Stimulated activated naive CD8-positive, alpha-beta T cell treated with anti-CD3 and anti-CD28 coated beads, Interleukin-15, amount 100 ng/mL, for 72 hours (primary cell): ENCODE measurements around the gene TCERG1L.
A peak's percentile ranks its signal among the peaks of the same experiment; 100 is the strongest.

Experiments
- ATAC-seq: fragments of 150-1000 bp; cut with Tn5 transposase; 2 replicates; pipeline ENCODE4 v1.10.0; 2021; ENCODE audit warnings: mild to moderate bottlenecking, moderate library complexity
- DNase-seq, 2 donors: peaks; one replicate each; pipeline ENCODE4 v3.0.0; 2021 to 2022
- H3K27ac Mint-ChIP-seq, 2 donors: one replicate each; pipeline ENCODE4 v1.8.0; 2022; ENCODE audit warnings: mild to moderate bottlenecking in 2 of 2, mixed read lengths in 2 of 2, moderate library complexity in 2 of 2
- H3K27me3 Mint-ChIP-seq: one replicate; pipeline ENCODE4 v1.8.0; 2022; ENCODE audit warnings: mixed read lengths
- H3K4me1 Mint-ChIP-seq: one replicate; pipeline ENCODE4 v1.8.0; 2022; ENCODE audit warnings: mild to moderate bottlenecking, mixed read lengths
- H3K4me3 Mint-ChIP-seq, 2 donors: one replicate each; pipeline ENCODE4 v1.8.0; 2022; ENCODE audit warnings: mild to moderate bottlenecking in 2 of 2, mixed read lengths in 2 of 2, moderate library complexity in 1 of 2
- H3K9me3 Mint-ChIP-seq, 2 donors: one replicate each; pipeline ENCODE4 v1.8.0; 2022; ENCODE audit warnings: mixed read lengths in 2 of 2

TCERG1L gene

DNA sequence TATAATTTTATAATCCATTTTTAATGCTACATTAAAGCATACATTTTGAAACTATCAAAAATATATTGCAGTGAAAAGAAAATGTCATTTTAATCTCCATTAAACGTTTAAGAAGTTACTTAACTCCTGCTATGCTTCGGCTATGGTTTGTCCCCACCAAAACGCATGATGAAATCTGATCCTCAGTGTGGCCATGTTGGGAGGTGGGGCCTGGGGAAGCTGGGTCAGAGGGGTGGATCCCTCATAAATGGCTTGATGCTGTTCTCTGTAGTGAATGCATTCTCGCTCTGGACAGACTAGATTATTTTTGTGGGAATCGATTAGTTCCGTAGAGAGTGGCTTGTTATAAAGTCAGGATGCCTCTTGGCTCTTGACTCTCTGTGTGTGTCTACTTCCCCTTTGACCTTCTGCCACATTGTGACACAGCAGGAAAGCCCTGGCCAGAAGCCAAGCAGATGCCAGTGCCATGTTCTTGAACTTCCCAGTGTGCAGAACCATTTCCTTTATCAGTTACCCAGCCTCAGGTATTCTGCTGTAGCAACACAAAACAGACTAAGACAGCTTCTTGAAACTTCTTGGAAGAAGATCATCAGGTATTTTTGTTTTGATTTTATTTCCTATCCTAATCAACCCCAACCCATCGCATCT lies 77.8 kb downstream of the TCERG1L start:
- ATAC-seq, result no peak
- no peak overlapping the region for H3K27ac Mint-ChIP-seq

GRCh38 chr10:131231965-131232541 lies 79.5 kb downstream of the TCERG1L start:
- no peak for ATAC-seq

More for the DNA sequence above, 77.8 kb downstream of the TCERG1L start:
- no peak for DNase-seq
- Mint-ChIP-seq H3K4me3 (no peak overlapping the region), H3K4me1 (no peaks in the 10 kb centered on the region), H3K9me3 (no peaks in the 10 kb centered on the region), H3K27me3 (no peaks in the 10 kb centered on the region)

DNA sequence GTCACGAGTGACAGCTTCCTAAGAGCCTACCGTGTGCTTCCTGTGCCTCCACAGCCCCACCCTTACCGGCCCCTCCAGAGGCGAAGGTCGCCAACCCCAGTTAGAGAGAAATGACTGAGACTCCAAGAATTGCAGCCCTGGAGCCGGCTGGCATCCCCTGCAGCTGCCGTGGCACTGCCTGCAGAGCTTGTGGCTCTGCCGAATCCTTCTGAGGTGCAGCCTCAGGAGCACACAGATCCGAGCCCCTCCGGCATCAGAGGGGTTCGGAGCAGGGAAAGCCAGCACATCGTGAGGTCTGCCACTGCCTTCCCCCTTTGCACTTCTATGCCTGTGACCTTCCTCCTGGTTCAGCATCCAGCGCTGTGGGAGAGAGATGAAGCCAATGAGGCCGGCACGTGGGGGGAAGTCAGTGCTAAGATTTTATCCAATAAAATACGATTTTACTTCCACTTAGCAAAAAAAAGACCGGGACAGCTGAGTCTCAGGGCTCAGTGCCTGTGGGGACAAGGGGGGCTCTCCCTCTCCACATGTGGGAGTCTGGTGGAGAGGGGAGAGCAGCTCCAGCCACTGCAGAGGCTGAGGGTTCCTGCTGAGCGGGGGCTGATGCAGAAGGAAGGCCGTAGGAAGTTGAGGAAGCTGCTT lies 80.1 kb downstream of the TCERG1L start:
- no peak for ATAC-seq
- no peaks in the 10 kb centered on the region for H3K27me3 Mint-ChIP-seq
- H3K9me3 Mint-ChIP-seq, result no peaks in the 10 kb centered on the region
- DNase-seq, result no peak
- no peaks in the 10 kb centered on the region for H3K4me1 Mint-ChIP-seq
- no peak overlapping the region for H3K4me3 Mint-ChIP-seq
- no peak overlapping the region for H3K27ac Mint-ChIP-seq

More at GRCh38 chr10:131231965-131232541, 79.5 kb downstream of the TCERG1L start:
- Mint-ChIP-seq H3K9me3 (no peaks in the 10 kb centered on the region), H3K27ac (no peak overlapping the region), H3K4me3 (no peak overlapping the region), H3K27me3 (no peaks in the 10 kb centered on the region), H3K4me1 (no peaks in the 10 kb centered on the region)
- no peak for DNase-seq

DNA sequence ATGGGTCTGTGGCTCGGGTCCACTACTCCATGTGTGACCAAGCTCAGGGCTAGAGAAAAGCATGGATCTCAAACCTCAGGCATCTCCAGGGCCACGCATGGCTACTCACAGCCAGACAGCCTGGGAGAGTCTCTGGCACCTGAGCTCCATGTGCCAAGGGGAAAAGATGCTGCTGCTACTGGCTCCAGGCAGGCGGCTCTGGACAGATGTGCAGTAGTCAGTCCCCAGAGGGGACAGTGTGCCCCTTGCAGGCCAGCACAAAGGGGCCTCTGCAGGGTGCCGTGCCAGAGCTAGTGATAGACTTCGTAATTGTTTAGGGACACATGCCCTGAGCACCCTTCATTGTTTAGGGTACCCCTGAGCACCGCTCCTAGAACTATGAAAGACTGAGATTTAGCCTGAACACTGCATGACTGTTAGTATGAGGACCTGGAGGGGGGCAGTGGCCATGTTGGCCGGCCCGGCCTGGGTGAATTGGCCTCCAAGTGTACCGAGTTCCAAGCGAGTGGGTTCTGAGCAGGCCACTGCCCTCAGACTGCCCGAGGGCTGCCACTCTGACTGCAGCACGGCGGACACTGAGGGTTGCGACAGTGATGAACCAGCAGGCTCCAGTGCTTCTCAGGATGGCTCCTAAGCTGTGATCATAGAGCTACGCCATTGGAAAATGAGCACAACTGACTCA lies 80.7 kb downstream of the TCERG1L start:
- H3K9me3 Mint-ChIP-seq, result no peaks in the 10 kb centered on the region
- H3K27ac Mint-ChIP-seq, result no peak overlapping the region
- DNase-seq (no peak), ATAC-seq (peak; percentile 35)
- H3K27me3 Mint-ChIP-seq, result no peaks in the 10 kb centered on the region
- H3K4me1 Mint-ChIP-seq, result no peaks in the 10 kb centered on the region
- no peak overlapping the region for H3K4me3 Mint-ChIP-seq

DNA sequence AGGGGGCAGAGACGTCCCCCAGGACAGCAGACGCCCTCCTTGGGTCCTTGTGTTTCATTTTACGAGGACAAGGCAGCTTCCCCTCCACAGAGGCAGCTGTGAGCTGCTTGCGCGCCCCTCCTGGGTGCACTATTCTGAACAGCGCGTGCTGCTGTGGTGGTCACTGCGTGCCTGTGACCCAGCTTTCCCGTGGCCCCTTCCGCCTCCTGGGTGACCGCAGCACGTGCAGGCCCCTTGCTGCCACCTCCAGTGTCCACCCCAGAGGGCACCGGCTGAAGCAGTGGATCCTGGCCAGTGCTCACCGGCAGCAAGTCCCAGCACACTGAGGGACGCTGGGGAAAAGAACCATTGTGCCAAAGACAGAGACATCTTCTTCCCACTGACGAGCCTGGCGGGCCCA lies 81.4 kb downstream of the TCERG1L start:
- no peak overlapping the region for H3K4me3 Mint-ChIP-seq
- ATAC-seq (no peak), DNase-seq (no peak)
- no peak overlapping the region for H3K27ac Mint-ChIP-seq
- no peaks in the 10 kb centered on the region for H3K27me3 Mint-ChIP-seq
- H3K4me1 Mint-ChIP-seq, result no peaks in the 10 kb centered on the region
- H3K9me3 Mint-ChIP-seq, result no peaks in the 10 kb centered on the region

- Mint-ChIP-seq H3K9me3 (no peaks in the 10 kb centered on the region), H3K27ac (no peak overlapping the region), H3K4me1 (no peaks in the 10 kb centered on the region), H3K4me3 (no peak overlapping the region), H3K27me3 (no peaks in the 10 kb centered on the region)
- DNase-seq, result no peak
- ATAC-seq, result no peak
Observed at GRCh38 chr10:131227163-131227740, 84.3 kb downstream of the TCERG1L start.

- Mint-ChIP-seq H3K27ac (no peak overlapping the region), H3K9me3 (no peaks in the 10 kb centered on the region), H3K4me3 (no peak overlapping the region), H3K4me1 (no peaks in the 10 kb centered on the region), H3K27me3 (no peaks in the 10 kb centered on the region)
- no peak for ATAC-seq
- no peak for DNase-seq
Observed at GRCh38 chr10:131226446-131227162, 84.9 kb downstream of the TCERG1L start.

DNA sequence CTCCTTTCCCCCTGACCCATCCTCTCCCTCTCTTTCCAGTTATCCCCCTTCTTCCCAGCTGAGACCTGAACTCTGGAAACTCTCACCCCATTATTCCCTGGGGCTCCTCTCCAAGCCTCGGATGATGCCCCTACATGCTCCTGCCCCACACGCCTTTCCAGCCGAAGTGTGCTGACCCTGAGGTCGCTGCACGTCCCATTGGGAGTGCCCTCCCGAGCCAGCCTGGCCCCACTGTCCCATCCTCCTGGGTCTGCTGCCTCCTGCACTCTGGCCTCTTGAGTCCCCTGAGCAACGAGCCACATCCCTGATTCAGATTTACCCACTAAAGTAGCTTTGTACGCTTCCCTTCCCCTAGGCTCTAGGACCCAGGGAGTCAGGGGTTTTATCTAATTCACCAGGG lies 87.4 kb downstream of the TCERG1L start:
- no peaks in the 10 kb centered on the region for H3K9me3 Mint-ChIP-seq
- H3K4me1 Mint-ChIP-seq, result no peaks in the 10 kb centered on the region
- peaks cover 5% of the 10 kb centered on the region for H3K27me3 Mint-ChIP-seq
- DNase-seq (no peak), ATAC-seq (no peak)
- no peak overlapping the region for H3K4me3 Mint-ChIP-seq
- H3K27ac Mint-ChIP-seq, result no peak overlapping the region

- Mint-ChIP-seq H3K27ac (peak overlapping the region in 1 of 2 donors; percentile 4), H3K4me1 (no peaks in the 10 kb centered on the region)
Observed at GRCh38 chr10:131223422-131223821, 88.1 kb downstream of the TCERG1L start.

DNA sequence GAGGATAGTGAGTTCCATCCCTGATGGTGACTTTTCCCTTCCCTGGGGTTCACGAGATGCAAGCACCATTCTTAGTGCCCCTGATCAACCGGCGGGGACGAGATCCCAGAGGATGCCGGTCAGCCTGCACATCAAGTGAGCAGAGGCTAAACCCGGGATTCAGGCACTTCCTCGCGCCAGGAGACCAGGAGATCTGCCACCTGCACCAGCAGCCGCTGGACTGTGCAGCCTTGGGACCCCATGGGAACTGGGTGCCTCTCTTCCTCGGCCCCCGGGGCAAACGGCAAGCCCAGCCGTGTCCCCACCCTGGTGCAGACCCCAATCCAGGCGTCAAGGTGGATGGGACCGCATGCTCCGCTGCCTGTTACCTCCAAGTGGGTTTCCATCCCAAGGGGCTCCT lies 88.5 kb downstream of the TCERG1L start:
- DNase-seq (no peak), ATAC-seq (no peak)
- H3K27ac Mint-ChIP-seq, result no peak overlapping the region

More at GRCh38 chr10:131223422-131223821, 88.1 kb downstream of the TCERG1L start:
- no peaks in the 10 kb centered on the region for H3K9me3 Mint-ChIP-seq
- no peak for ATAC-seq
- H3K27me3 Mint-ChIP-seq, result peaks cover 7% of the 10 kb centered on the region
- DNase-seq, result no peak
- no peak overlapping the region for H3K4me3 Mint-ChIP-seq

DNA sequence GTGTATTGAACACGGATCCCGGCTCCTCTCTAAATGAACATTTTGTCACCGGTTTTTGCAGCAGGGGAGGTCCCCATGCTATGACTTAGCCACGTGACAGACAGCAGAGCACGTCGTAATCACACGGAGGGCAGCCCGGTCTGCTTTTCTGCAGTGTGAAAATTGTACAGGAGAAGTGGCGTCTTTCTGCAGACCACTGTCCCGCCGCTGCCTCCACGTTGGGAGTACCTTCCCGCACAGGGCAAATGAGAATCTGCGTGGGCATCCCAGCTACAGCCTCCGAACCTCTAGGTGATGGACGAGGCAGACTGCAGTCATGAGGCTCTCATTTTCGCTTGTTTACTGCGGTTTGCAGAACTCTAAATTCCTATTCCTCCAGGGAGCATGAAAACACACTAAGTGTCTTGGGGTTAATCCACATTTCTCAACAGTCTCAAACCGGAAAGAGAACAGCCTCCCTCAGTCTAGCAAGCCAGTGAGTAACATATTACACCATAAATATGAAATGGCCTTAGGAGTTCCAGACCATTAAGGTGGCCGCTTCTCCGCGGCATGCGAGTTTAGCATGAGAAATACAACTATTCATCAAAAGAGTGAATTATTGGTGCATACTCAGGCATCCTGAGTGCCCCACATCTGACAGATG lies 89.8 kb downstream of the TCERG1L start:
- no peaks in the 10 kb centered on the region for H3K4me1 Mint-ChIP-seq
- ATAC-seq (no peak), DNase-seq (no peak)
- H3K27ac Mint-ChIP-seq, result no peak overlapping the region
- no peak overlapping the region for H3K4me3 Mint-ChIP-seq
- no peaks in the 10 kb centered on the region for H3K9me3 Mint-ChIP-seq
- peaks cover 7% of the 10 kb centered on the region for H3K27me3 Mint-ChIP-seq

More for the DNA sequence above, 88.5 kb downstream of the TCERG1L start:
- Mint-ChIP-seq H3K4me3 (no peak overlapping the region), H3K9me3 (no peaks in the 10 kb centered on the region), H3K27me3 (peaks cover 7% of the 10 kb centered on the region), H3K4me1 (no peaks in the 10 kb centered on the region)

GRCh38 chr10:131220601-131221171 lies 90.8 kb downstream of the TCERG1L start:
- Mint-ChIP-seq H3K9me3 (no peaks in the 10 kb centered on the region), H3K27ac (no peak overlapping the region), H3K27me3 (peaks cover 7% of the 10 kb centered on the region), H3K4me1 (no peaks in the 10 kb centered on the region), H3K4me3 (no peak overlapping the region)
- ATAC-seq, result no peak
- DNase-seq, result no peak

DNA sequence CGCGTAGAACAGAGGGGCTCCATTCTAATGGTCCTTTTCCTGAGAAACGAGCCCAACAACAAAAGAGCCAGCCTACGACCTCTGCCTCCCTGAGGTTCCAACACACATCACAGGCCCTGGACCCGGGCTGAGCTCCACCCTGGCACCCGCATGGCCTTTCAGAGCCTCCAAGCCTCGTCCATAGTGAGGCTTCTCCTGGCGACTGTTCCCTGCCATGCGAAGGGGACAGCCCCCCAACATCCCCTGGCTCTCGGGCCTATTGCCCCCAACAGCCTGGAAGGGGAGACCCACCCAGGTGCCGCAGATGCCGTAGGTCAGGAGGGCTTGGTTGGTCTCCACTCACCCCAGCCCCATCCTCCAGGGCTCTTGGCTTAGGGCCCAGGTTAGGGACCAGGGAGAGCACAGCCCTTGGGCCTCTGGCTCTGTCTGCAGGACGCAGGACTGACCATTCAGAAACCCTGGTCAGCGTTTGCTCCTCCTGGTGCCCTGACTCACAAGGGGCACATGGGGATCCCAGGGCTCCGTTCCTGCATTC lies 91.5 kb downstream of the TCERG1L start:
- no peak overlapping the region for H3K27ac Mint-ChIP-seq
- no peak overlapping the region for H3K4me3 Mint-ChIP-seq
- ATAC-seq (no peak), DNase-seq (no peak)
- no peaks in the 10 kb centered on the region for H3K9me3 Mint-ChIP-seq
- H3K4me1 Mint-ChIP-seq, result no peaks in the 10 kb centered on the region
- H3K27me3 Mint-ChIP-seq, result peaks cover 7% of the 10 kb centered on the region

DNA sequence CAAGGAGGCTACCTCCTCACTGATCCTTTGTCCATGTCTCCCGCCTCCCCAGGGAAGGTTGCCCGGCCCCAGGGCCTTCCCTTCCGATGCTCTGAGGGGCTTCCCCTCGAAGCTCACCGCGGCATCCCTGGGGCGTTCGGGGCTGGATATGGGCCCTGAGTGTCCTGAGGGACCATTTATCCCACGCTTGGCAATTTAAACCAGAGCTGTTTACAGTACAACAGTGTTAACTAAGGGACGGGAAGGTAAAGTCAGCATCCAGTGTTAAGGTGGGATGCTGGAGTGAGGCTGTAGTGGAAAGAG lies 92.0 kb downstream of the TCERG1L start:
- Mint-ChIP-seq H3K9me3 (no peaks in the 10 kb centered on the region), H3K4me3 (no peak overlapping the region), H3K27me3 (peaks cover 7% of the 10 kb centered on the region), H3K4me1 (no peaks in the 10 kb centered on the region), H3K27ac (no peak overlapping the region)
- DNase-seq, result no peak
- ATAC-seq, result no peak
